Fibroblast of skin of left biceps (primary cell): Measurements from ENCODE around the gene ACER2.
"Not testable (repeated sequence)": the region's sequence is repeated elsewhere in the genome, so short reads cannot be mapped to it uniquely, and the experiment has no call there.

Source experiments
- DNase-seq, 2 experiments: peaks; one replicate each; pipeline ENCODE4 v3.0.0-alpha.2; 2013; ENCODE audit warnings: low read depth in 2 of 2

The ACER2 gene

GRCh38 chr9:19409401-19410194, 789 bp downstream of the ACER2 start:
- no peak for DNase-seq

- DNase-seq = no peak
Observed at GRCh38 chr9:19410195-19410503, 1.3 kb downstream of the ACER2 start.

- DNase-seq = no peak
Observed at GRCh38 chr9:19410594-19410993, 1.8 kb downstream of the ACER2 start.

GRCh38 chr9:19411316-19411715, 2.5 kb downstream of the ACER2 start:
- DNase-seq = no peak

- not testable (repeated sequence) for DNase-seq
Observed at GRCh38 chr9:19413456-19413855, 4.6 kb downstream of the ACER2 start.

GRCh38 chr9:19416143-19416542, 7.3 kb downstream of the ACER2 start:
- DNase-seq = no peak

GRCh38 chr9:19420877-19421276, 12.1 kb downstream of the ACER2 start:
- DNase-seq = no peak

GRCh38 chr9:19423163-19423562, 14.4 kb downstream of the ACER2 start:
- DNase-seq = no peak

- no peak for DNase-seq
Observed at GRCh38 chr9:19424176-19424779, 15.5 kb downstream of the ACER2 start.

GRCh38 chr9:19429595-19429994, 20.8 kb downstream of the ACER2 start:
- no peak for DNase-seq

- no peak for DNase-seq
Observed at GRCh38 chr9:19430201-19430760, 21.5 kb downstream of the ACER2 start.

- no peak for DNase-seq
Observed at GRCh38 chr9:19431361-19432171, 22.8 kb downstream of the ACER2 start.

- DNase-seq = no peak
Observed at GRCh38 chr9:19432473-19432872, 23.7 kb downstream of the ACER2 start.

- DNase-seq = not testable (repeated sequence)
Observed at GRCh38 chr9:19433729-19434128, 24.9 kb downstream of the ACER2 start.

GRCh38 chr9:19440376-19440775, 31.6 kb downstream of the ACER2 start:
- no peak for DNase-seq

GRCh38 chr9:19440823-19441580, 32.2 kb downstream of the ACER2 start:
- DNase-seq = no peak

GRCh38 chr9:19441730-19442129, 32.9 kb downstream of the ACER2 start:
- DNase-seq = no peak

GRCh38 chr9:19442240-19442639, 33.4 kb downstream of the ACER2 start:
- no peak for DNase-seq

GRCh38 chr9:19445452-19445851, 36.6 kb downstream of the ACER2 start:
- DNase-seq = no peak

- DNase-seq = no peak
Observed at GRCh38 chr9:19446361-19446861, 37.6 kb downstream of the ACER2 start.

GRCh38 chr9:19451240-19452087, 42.7 kb downstream of the ACER2 start:
- DNase-seq = no peak
